Endothelial cell of umbilical vein (primary cell): ENCODE results near the gene RNF126. TPM values are rescaled to one million over a fixed set of nuclear protein-coding genes. Genes with fewer than 3 reads are reported as not detected.

Experiments
- BruUV-seq: library from RNA; stranded (reverse); fragments of 400-500 nt; replicated peaks from 2 replicates; lab custom pipeline; 2021; lab: Mats Ljungman, UMichigan
- CTCF ChIA-PET: fragments of 300-600, 350-600 bp; sonication (Branson Sonifier 250); formaldehyde crosslinking; loops from one replicate; lab custom pipeline; 2021; ENCODE audit warnings: antibody characterized with exemption, inconsistent platforms; lab: Charles Lee
- POLR2A ChIA-PET: fragments of 300-600, 350-600 bp; sonication (Branson Sonifier 250); formaldehyde crosslinking; loops from one replicate; lab custom pipeline; 2021; ENCODE audit warnings: antibody characterized with exemption, inconsistent platforms; lab: Charles Lee
- DNase-seq: peaks from one replicate; pipeline ENCODE4 v3.0.0-alpha.2; 2011; ENCODE audit warnings: low read depth, low spot score
- FAIRE-seq: peaks from 2 replicates; lab custom pipeline; 2011; peaks lifted over from hg19 to GRCh38; lab: Jason Lieb, UNC
- H2AFZ ChIP-seq: 2 replicates; pipeline ENCODE4 v1.6.0; 2012; ENCODE audit warnings: low read depth, low read length, control low read depth, inconsistent platforms
- H3K27ac ChIP-seq: 2 replicates; pipeline ENCODE4 v1.5.1; 2011; ENCODE audit warnings: low read depth, mild to moderate bottlenecking, control low read depth, low read length, moderate library complexity; ENCODE audit not compliant: insufficient read depth
- H3K27me3 ChIP-seq, 2 experiments: 2 replicates each; pipeline versions ENCODE4 v1.6.0 to v1.6.1; 2011; ENCODE audit warnings: low read length in 2 of 2, mixed read lengths in 1 of 2; ENCODE audit not compliant: control insufficient read depth in 2 of 2, insufficient read depth in 2 of 2
- H3K36me3 ChIP-seq, 2 experiments: 2 replicates in 1 of 2; 3 replicates in 1 of 2; pipeline ENCODE4 v1.5.1; 2011; ENCODE audit warnings: low read length in 2 of 2, mild to moderate bottlenecking in 1 of 2, moderate library complexity in 1 of 2; ENCODE audit not compliant: control insufficient read depth in 2 of 2, insufficient read depth in 2 of 2; ENCODE audit errors: extremely low read depth in 1 of 2
- H3K4me1 ChIP-seq: 3 replicates; pipeline ENCODE4 v1.5.1; 2011; ENCODE audit warnings: mild to moderate bottlenecking, low read length; ENCODE audit not compliant: control insufficient read depth, insufficient read depth; ENCODE audit errors: extremely low read depth
- H3K4me2 ChIP-seq: 2 replicates; pipeline ENCODE4 v1.6.1; 2011; ENCODE audit warnings: low read length, control low read depth, mixed read lengths; ENCODE audit not compliant: insufficient read depth
- H3K4me3 ChIP-seq, 3 experiments: fragments of 200-600 bp in 1 of 3; sonication (generic), shearing (Covaris generic) in 1 of 3; replicated peaks in 1 of 3; 2 replicates each; pipeline ENCODE4 v1.5.1; 2011 to 2016; ENCODE audit warnings: control low read depth in 3 of 3, low read length in 3 of 3, mild to moderate bottlenecking in 2 of 3, inconsistent platforms in 1 of 3, low read depth in 1 of 3, moderate library complexity in 1 of 3; ENCODE audit not compliant: insufficient read depth in 1 of 3
- H3K79me2 ChIP-seq: 2 replicates; pipeline ENCODE4 v1.6.0; 2012; ENCODE audit warnings: low read length, inconsistent platforms; ENCODE audit not compliant: control insufficient read depth, insufficient read depth
- H3K9ac ChIP-seq: replicated peaks from 2 replicates; pipeline ENCODE3; 2011; ENCODE audit warnings: low read length, control low read depth; ENCODE audit not compliant: insufficient read depth; ENCODE audit errors: extremely low read depth
- H3K9me1 ChIP-seq: replicated peaks from 3 replicates; pipeline ENCODE4 v1.6.0; 2011; ENCODE audit warnings: mild to moderate bottlenecking, low read length; ENCODE audit not compliant: control insufficient read depth, insufficient read depth; ENCODE audit errors: extremely low read depth
- H3K9me3 ChIP-seq: replicated peaks from 2 replicates; pipeline ENCODE4 v1.5.1; 2012; ENCODE audit warnings: low read length, inconsistent platforms; ENCODE audit not compliant: control insufficient read depth, insufficient read depth
- H4K20me1 ChIP-seq: replicated peaks from 2 replicates; pipeline ENCODE3; 2011; ENCODE audit warnings: mild to moderate bottlenecking, low read length; ENCODE audit not compliant: control insufficient read depth, insufficient read depth; ENCODE audit errors: extremely low read depth
- CTCF ChIP-seq, 2 donors: IDR thresholded peaks; 1 replicate in 1 of 2; 2 replicates in 1 of 2; pipeline ENCODE4 v1.5.1; 2011; ENCODE audit warnings: low read length in 2 of 2, mild to moderate bottlenecking in 2 of 2, moderate library complexity in 2 of 2, control low read depth in 1 of 2, inconsistent platforms in 1 of 2, low read depth in 1 of 2; ENCODE audit not compliant: insufficient read depth in 1 of 2; ENCODE audit errors: extremely low read depth in 1 of 2
- EZH2 ChIP-seq: IDR thresholded peaks from 2 replicates; pipeline ENCODE4 v1.6.1; 2012; ENCODE audit warnings: borderline replicate concordance, low read depth, mild to moderate bottlenecking, moderate library complexity, low read length, inconsistent platforms; ENCODE audit not compliant: severe bottlenecking
- FOS ChIP-seq: IDR thresholded peaks from 2 replicates; pipeline ENCODE4 v1.6.1; 2011; ENCODE audit warnings: mild to moderate bottlenecking, low read length, moderate library complexity, borderline replicate concordance; ENCODE audit not compliant: insufficient read depth
- GATA2 ChIP-seq: IDR thresholded peaks from 2 replicates; pipeline ENCODE4 v1.7.0; 2011; ENCODE audit warnings: low read depth, mild to moderate bottlenecking, moderate library complexity, mixed read lengths, low read length; ENCODE audit not compliant: insufficient read length, insufficient read depth
- JUN ChIP-seq: IDR thresholded peaks from 2 replicates; pipeline ENCODE4 v1.6.1; 2011; ENCODE audit warnings: borderline replicate concordance, low read depth; ENCODE audit not compliant: insufficient read length, insufficient read depth
- MAX ChIP-seq: IDR thresholded peaks from 2 replicates; pipeline ENCODE4 v1.6.1; 2011; ENCODE audit not compliant: insufficient read depth, insufficient read length
- MYC ChIP-seq: IDR thresholded peaks from one replicate; pipeline ENCODE4 v1.6.1; 2011; ENCODE audit warnings: mild to moderate bottlenecking, low read depth, low read length
- POLR2A ChIP-seq: IDR thresholded peaks from 2 replicates; pipeline ENCODE4 v1.6.1; 2012; ENCODE audit warnings: low read depth, mild to moderate bottlenecking, control low read depth, low read length
- POLR2AphosphoS5 ChIP-seq: IDR thresholded peaks from 2 replicates; pipeline ENCODE4 v1.6.1; 2012; ENCODE audit warnings: low read depth, mild to moderate bottlenecking, control low read depth, low read length, moderate library complexity; ENCODE audit not compliant: insufficient read depth
- dilution Hi-C: fragments of 300-500 bp; cut with MboI; formaldehyde crosslinking; loops from one replicate; pipeline ENCODE4 v1.15.0; 2019; ENCODE audit warnings: low sequenced_read_pairs; ENCODE audit not compliant: extremely low pct_ligation_motif_present
- intact Hi-C: fragments of 100-400 bp; cut with micrococcal nuclease; formaldehyde crosslinking; loops from one replicate; pipeline ENCODE4 v1.10.0; 2022
- polyA plus RNA-seq, 4 experiments: library from polyadenylated mRNA; depleted of rRNA in 3 of 4; stranded (reverse) in 3 of 4; unstranded in 1 of 4; fragments of >200 nt; gene quantifications; 2 replicates each; pipeline versions ENCODE4 v1.2.1 to v1.2.3, GENCODE V29; 2011 to 2012; ENCODE audit warnings: missing spikeins in 1 of 4
- total RNA-seq: library from RNA; stranded (reverse); gene quantifications from 2 replicates; pipeline ENCODE4 v1.2.3, GENCODE V29; 2021

The RNF126 gene
- total and polyA plus RNA-seq, 2 donors (not counting 3 experiments of a cell fraction or from before 2014, with no cell fraction given) = 19.2 to 61.3 TPM

- CTCF ChIA-PET = interaction anchor here (0.8 to 1.9 kb wide), 6 partner anchors 14 to 79 kb away, joined by 3 to 67 read pairs (median 4); no protein-coding TSS in a partner anchor
- H3K9me1 ChIP-seq = no peaks in the 10 kb centered on the region
- BruUV-seq = no TSS peak
- no peaks in the 10 kb centered on the region for H3K27me3 ChIP-seq
- no peaks in the 10 kb centered on the region for H3K9me3 ChIP-seq
- no peaks in the 10 kb centered on the region for H4K20me1 ChIP-seq
- H3K4me1 ChIP-seq = peaks cover 19% of the 10 kb centered on the region
- peak overlapping the region; percentile 62 for H3K4me2 ChIP-seq
- no peaks in the 10 kb centered on the region for H3K36me3 ChIP-seq
- no peak for DNase-seq
- peaks cover 43% of the 10 kb centered on the region for H3K79me2 ChIP-seq
- TF ChIP-seq FOS (no peak), MYC (no peak), MAX (no peak), EZH2 (no peak), JUN (no peak), CTCF (IDR thresholded peaks at IDR 0.05; ENCODE audit: extremely low read depth in 1 of 2, insufficient read depth in 1 of 2, low read depth in 1 of 2, low read length in 2 of 2) (no peak), POLR2AphosphoS5 (no peak), POLR2A (no peak), GATA2 (no peak)
- dilution Hi-C loops (no loop called here), intact Hi-C loops (loop anchor here (1.0 to 2.0 kb wide), 3 partner anchors 17 to 206 kb away; no protein-coding TSS in a partner anchor)
- POLR2A ChIA-PET = no interaction called here
- H3K9ac ChIP-seq = peak overlapping the region; percentile 43
- peak overlapping the region; percentile 93 for H2AFZ ChIP-seq
- H3K27ac ChIP-seq = peak overlapping the region; percentile 44
- FAIRE-seq = no peak
- peak overlapping the region in 2 of 3 experiments; percentile 27 to 29 for H3K4me3 ChIP-seq
Measured at GRCh38 chr19:663682-664117, 686 bp upstream of the RNF126 start.
